ENCODE measurements around the gene LCN10. TPM values are rescaled to one million over a fixed set of nuclear protein-coding genes. Genes with fewer than 3 reads are reported as not detected.

LCN10 gene
- total and polyA plus RNA-seq, 2 of the 13 experiments (the other 11 are each of a cell fraction or from before 2014, with no cell fraction given): 0.53 to 0.61 TPM

- TF ChIP-seq ZNF687 (CRISPR knock-in tag; IDR thresholded peaks at IDR 0.05) (peak; percentile 53), SAP130 (CRISPR knock-in tag; IDR thresholded peaks at IDR 0.05; ENCODE audit: low read depth) (peak; percentile 28; the same call in 1 of the 2 replicates), HMGXB4 (CRISPR knock-in tag; IDR thresholded peaks at IDR 0.05; ENCODE audit: borderline replicate concordance in 1 of 2, low read depth in 1 of 2) (0 out of 4 replicates have a peak, but pooled peaks of 1 of the 2 experiments have one; percentile 4), SUZ12 (IDR thresholded peaks at IDR 0.05; ENCODE audit: low read depth, low read length) (no peak), RARA (CRISPR knock-in tag; IDR thresholded peaks at IDR 0.05) (peak; percentile 83), ZMAT3 (CRISPR knock-in tag; conservative IDR thresholded peaks at IDR 0.05) (no peak), CTCF (CRISPR knock-in tag; IDR thresholded peaks at IDR 0.05) (peak; percentile 24; the same call in 1 of the 2 replicates), RELA (CRISPR knock-in tag; IDR thresholded peaks at IDR 0.05) (no peak), ZNF17 (CRISPR knock-in tag; IDR thresholded peaks at IDR 0.05) (no peak), BCL3 (CRISPR knock-in tag; IDR thresholded peaks at IDR 0.05) (peak; percentile 52; the same call in 1 of the 2 replicates), RARG (CRISPR knock-in tag; IDR thresholded peaks at IDR 0.05; ENCODE audit: low read depth) (no peak), HNF1B (CRISPR knock-in tag; IDR thresholded peaks at IDR 0.05) (peak; percentile 48; the same call in 1 of the 2 replicates)
- TF ChIP-seq, protein P1, sequence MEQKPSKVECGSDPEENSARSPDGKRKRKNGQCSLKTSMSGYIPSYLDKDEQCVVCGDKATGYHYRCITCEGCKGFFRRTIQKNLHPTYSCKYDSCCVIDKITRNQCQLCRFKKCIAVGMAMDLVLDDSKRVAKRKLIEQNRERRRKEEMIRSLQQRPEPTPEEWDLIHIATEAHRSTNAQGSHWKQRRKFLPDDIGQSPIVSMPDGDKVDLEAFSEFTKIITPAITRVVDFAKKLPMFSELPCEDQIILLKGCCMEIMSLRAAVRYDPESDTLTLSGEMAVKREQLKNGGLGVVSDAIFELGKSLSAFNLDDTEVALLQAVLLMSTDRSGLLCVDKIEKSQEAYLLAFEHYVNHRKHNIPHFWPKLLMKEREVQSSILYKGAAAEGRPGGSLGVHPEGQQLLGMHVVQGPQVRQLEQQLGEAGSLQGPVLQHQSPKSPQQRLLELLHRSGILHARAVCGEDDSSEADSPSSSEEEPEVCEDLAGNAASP (CRISPR knock-in tag; IDR thresholded peaks at IDR 0.05; ENCODE audit: borderline replicate concordance): peak; percentile 40; the same call in 1 of the 2 replicates
- TF ChIP-seq, protein P2, sequence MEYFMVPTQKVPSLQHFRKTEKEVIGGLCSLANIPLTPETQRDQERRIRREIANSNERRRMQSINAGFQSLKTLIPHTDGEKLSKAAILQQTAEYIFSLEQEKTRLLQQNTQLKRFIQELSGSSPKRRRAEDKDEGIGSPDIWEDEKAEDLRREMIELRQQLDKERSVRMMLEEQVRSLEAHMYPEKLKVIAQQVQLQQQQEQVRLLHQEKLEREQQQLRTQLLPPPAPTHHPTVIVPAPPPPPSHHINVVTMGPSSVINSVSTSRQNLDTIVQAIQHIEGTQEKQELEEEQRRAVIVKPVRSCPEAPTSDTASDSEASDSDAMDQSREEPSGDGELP (IDR thresholded peaks at IDR 0.05; ENCODE audit: borderline replicate concordance, low read depth): peak; percentile 9; the same call in 1 of the 2 replicates
Observed at GRCh38 chr9:136765041-136765440, 22.3 kb upstream of the LCN10 start (continued).
